Measurements from ENCODE around the gene DOLK.

Gene DOLK

DNA sequence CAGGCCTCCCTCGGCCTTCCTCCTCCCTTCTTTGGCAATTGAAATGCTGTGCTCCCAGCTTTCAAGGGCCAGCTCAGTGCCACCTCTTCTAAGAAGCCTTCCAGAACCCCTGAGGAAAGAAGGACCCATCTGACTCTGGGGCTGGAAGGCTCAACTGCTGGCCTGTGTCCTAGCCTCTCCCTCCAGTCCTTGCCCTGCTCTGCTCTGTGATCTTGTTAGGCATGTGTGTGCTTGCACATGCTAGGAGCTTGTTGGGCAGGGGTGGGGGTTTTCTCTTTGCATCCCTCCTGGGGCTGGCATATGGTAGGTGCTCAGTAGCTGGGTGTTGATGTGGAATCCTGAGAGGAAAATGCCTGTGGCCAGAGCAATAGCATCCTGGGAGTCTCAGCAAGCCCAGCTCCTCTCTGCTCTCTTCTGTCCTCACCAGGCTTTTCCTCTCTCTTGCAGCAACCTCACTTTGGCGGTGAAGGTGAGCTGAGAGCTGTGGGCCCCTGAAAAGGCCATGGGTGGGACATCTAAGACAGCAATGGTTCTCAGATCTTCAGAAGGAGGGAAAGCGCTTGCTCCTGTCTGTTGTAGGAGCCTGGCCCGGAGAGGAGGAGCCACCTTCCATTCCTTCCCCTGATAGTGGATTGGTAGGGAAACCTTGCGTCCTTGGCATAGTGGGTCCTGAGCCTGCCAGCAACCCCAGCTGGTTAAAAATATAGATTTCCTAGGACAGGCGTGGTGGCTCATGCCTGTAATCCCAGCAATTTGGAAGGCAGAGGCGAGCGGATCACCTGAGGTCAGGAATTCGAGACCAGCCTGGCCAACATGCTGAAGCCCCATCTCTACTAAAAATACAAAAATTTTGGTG is 9.9 kb downstream of the DOLK start:
- Histone ChIP-seq H4K20me1 (ENCODE audit: insufficient read depth, low read length) (no peaks in the 10 kb centered on the region), H3K36me3 (ENCODE audit: insufficient read depth, low read length) (no peaks in the 10 kb centered on the region), H3K79me2 (ENCODE audit: insufficient read depth, low read length) (no peaks in the 10 kb centered on the region), H3K9ac (ENCODE audit: low read depth, low read length) (no peak overlapping the region), H3K4me3 (ENCODE audit: low read depth in 1 of 2, low read length in 2 of 2) (no peak overlapping the region), H3K4me1 (ENCODE audit: insufficient read depth, low read length) (no peaks in the 10 kb centered on the region), H2AFZ (ENCODE audit: low read depth, low read length) (no peak overlapping the region), H3K27ac (ENCODE audit: low read length) (no peak overlapping the region), H3K9me3 (ENCODE audit: insufficient read depth, low read length, severe bottlenecking) (no peaks in the 10 kb centered on the region), H3K27me3 (ENCODE audit: insufficient read depth, low read length, poor library complexity) (no peaks in the 10 kb centered on the region), H3K4me2 (ENCODE audit: insufficient read depth, low read length) (no peak overlapping the region)
- no peak for TF ChIP-seq EZH2 (IDR thresholded peaks at IDR 0.05; ENCODE audit: borderline replicate concordance, low read depth, low read length, severe bottlenecking)
- TF ChIP-seq CTCF (IDR thresholded peaks at IDR 0.05; ENCODE audit: borderline replicate concordance, extremely low read depth, low read length, poor library complexity, severe bottlenecking) = no peak
- DNase-seq (no peak), ATAC-seq (ENCODE audit: insufficient read depth, low read depth) (no peak)

DNA sequence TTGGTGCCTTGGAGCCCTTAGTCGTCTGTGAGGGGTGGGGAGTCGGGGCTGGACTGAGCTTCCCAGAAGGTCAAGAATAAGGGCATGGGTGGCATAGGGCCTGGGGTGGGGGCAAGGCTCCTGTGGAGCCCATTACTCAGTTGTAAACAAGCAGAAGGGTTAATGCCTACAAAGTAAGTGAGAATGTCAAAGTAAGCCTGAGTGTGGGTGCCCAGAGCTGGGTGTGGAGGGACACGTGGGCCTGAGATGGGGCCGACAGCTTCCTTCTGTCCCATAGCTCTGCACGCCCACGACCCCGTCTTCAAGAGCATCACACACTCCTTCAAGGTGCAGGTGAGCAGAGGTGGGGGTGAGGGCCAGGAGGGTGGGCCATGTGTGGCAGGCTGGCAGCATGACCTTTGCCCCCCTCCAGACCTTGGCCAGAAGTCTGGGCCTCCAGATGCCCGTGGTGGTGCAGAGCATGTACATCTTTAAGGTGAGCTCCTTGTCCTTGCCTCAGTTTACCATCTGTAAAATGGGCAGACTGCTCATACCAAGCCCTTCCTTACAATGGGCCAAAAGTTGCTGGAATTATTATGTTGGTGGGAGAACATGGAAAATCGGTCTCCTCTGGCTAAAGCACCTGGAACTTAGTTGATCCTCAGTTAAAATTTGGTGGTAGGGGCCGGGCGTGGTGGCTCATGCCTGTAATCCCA is 11.1 kb downstream of the DOLK start:
- H3K27me3 ChIP-seq (ENCODE audit: insufficient read depth, low read length, poor library complexity) = no peaks in the 10 kb centered on the region
- DNase-seq = no peak
- no peak overlapping the region for H3K9ac ChIP-seq (ENCODE audit: low read depth, low read length)
- H3K4me3 ChIP-seq (ENCODE audit: low read depth in 1 of 2, low read length in 2 of 2) = no peak overlapping the region
- H3K79me2 ChIP-seq (ENCODE audit: insufficient read depth, low read length) = no peaks in the 10 kb centered on the region
- no peaks in the 10 kb centered on the region for H3K36me3 ChIP-seq (ENCODE audit: insufficient read depth, low read length)
- H3K9me3 ChIP-seq (ENCODE audit: insufficient read depth, low read length, severe bottlenecking) = no peaks in the 10 kb centered on the region
- H3K4me2 ChIP-seq (ENCODE audit: insufficient read depth, low read length) = no peak overlapping the region
- H2AFZ ChIP-seq (ENCODE audit: low read depth, low read length) = no peak overlapping the region
- H3K4me1 ChIP-seq (ENCODE audit: insufficient read depth, low read length) = no peaks in the 10 kb centered on the region
- ATAC-seq (ENCODE audit: insufficient read depth, low read depth) = no peak
- TF ChIP-seq EZH2 (IDR thresholded peaks at IDR 0.05; ENCODE audit: borderline replicate concordance, low read depth, low read length, severe bottlenecking) = no peak
- no peak for TF ChIP-seq CTCF (IDR thresholded peaks at IDR 0.05; ENCODE audit: borderline replicate concordance, extremely low read depth, low read length, poor library complexity, severe bottlenecking)
- no peak overlapping the region for H3K27ac ChIP-seq (ENCODE audit: low read length)
- H4K20me1 ChIP-seq (ENCODE audit: insufficient read depth, low read length) = no peaks in the 10 kb centered on the region

DNA sequence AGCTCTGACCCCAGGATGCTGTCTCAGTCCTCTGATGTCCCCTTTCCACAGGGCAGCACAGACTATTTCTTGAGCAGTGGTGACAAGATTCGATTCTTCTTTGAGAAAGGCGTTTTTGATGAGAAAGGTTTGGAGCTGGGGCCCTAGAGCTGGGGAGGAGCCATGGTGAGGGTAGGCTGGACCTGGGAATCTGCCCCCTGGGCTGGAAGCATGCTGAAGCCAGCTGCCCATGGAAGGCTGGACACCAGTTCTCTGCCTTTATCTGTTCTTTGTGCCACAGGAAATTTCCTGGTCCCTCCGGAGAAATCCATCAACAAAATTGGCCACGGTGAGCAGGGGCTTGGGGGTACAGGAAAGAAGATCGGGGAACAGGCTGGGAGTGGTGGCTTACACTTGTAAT is 13.7 kb downstream of the DOLK start:
- H3K9ac ChIP-seq (ENCODE audit: low read depth, low read length) = no peak overlapping the region
- H2AFZ ChIP-seq (ENCODE audit: low read depth, low read length) = no peak overlapping the region
- H3K79me2 ChIP-seq (ENCODE audit: insufficient read depth, low read length) = no peaks in the 10 kb centered on the region
- ATAC-seq (ENCODE audit: insufficient read depth, low read depth) = no peak
- DNase-seq = no peak
- H3K4me3 ChIP-seq (ENCODE audit: low read depth in 1 of 2, low read length in 2 of 2) = no peak overlapping the region
- no peak overlapping the region for H3K4me2 ChIP-seq (ENCODE audit: insufficient read depth, low read length)
- H3K27me3 ChIP-seq (ENCODE audit: insufficient read depth, low read length, poor library complexity) = no peaks in the 10 kb centered on the region
- no peaks in the 10 kb centered on the region for H4K20me1 ChIP-seq (ENCODE audit: insufficient read depth, low read length)
- no peaks in the 10 kb centered on the region for H3K36me3 ChIP-seq (ENCODE audit: insufficient read depth, low read length)
- TF ChIP-seq EZH2 (IDR thresholded peaks at IDR 0.05; ENCODE audit: borderline replicate concordance, low read depth, low read length, severe bottlenecking) (no peak), CTCF (IDR thresholded peaks at IDR 0.05; ENCODE audit: borderline replicate concordance, extremely low read depth, low read length, poor library complexity, severe bottlenecking) (no peak)
- no peaks in the 10 kb centered on the region for H3K9me3 ChIP-seq (ENCODE audit: insufficient read depth, low read length, severe bottlenecking)
- H3K27ac ChIP-seq (ENCODE audit: low read length) = no peak overlapping the region
- no peaks in the 10 kb centered on the region for H3K4me1 ChIP-seq (ENCODE audit: insufficient read depth, low read length)
